ENCODE data around the gene WWOX.

Gene WWOX

GRCh38 chr16:78789561-78789960 is 690.1 kb downstream of the WWOX start:
- no peaks in the 10 kb centered on the region for H3K27me3 ChIP-seq (ENCODE audit: insufficient read depth, low read length)
- no peak overlapping the region for H2AFZ ChIP-seq (ENCODE audit: low read depth, low read length)
- no peaks in the 10 kb centered on the region for H3K4me1 ChIP-seq (ENCODE audit: insufficient read depth, low read length)
- H3K9me3 ChIP-seq (ENCODE audit: low read length): no peaks in the 10 kb centered on the region
- no peak overlapping the region for H3K4me3 ChIP-seq (ENCODE audit: low read length)
- H3K36me3 ChIP-seq (ENCODE audit: insufficient read depth, low read length): no peaks in the 10 kb centered on the region

GRCh38 chr16:78791011-78791410 is 691.6 kb downstream of the WWOX start:
- Histone ChIP-seq H3K9me3 (ENCODE audit: low read length) (no peaks in the 10 kb centered on the region), H3K4me3 (ENCODE audit: low read length) (no peak overlapping the region), H2AFZ (ENCODE audit: low read depth, low read length) (no peak overlapping the region), H3K27me3 (ENCODE audit: insufficient read depth, low read length) (no peaks in the 10 kb centered on the region), H3K4me1 (ENCODE audit: insufficient read depth, low read length) (no peaks in the 10 kb centered on the region), H3K36me3 (ENCODE audit: insufficient read depth, low read length) (no peaks in the 10 kb centered on the region)

- Histone ChIP-seq H3K4me3 (ENCODE audit: low read length) (no peak overlapping the region), H2AFZ (ENCODE audit: low read depth, low read length) (no peak overlapping the region), H3K27me3 (ENCODE audit: insufficient read depth, low read length) (no peaks in the 10 kb centered on the region), H3K36me3 (ENCODE audit: insufficient read depth, low read length) (no peaks in the 10 kb centered on the region), H3K4me1 (ENCODE audit: insufficient read depth, low read length) (no peaks in the 10 kb centered on the region), H3K9me3 (ENCODE audit: low read length) (no peaks in the 10 kb centered on the region)
Measured at GRCh38 chr16:78791926-78792325, 692.5 kb downstream of the WWOX start.

- no peaks in the 10 kb centered on the region for H3K36me3 ChIP-seq (ENCODE audit: insufficient read depth, low read length)
- no peak overlapping the region for H3K4me3 ChIP-seq (ENCODE audit: low read length)
- no peaks in the 10 kb centered on the region for H3K9me3 ChIP-seq (ENCODE audit: low read length)
- peaks cover 2% of the 10 kb centered on the region for H3K4me1 ChIP-seq (ENCODE audit: insufficient read depth, low read length)
- no peak overlapping the region for H2AFZ ChIP-seq (ENCODE audit: low read depth, low read length)
- H3K27me3 ChIP-seq (ENCODE audit: insufficient read depth, low read length): no peaks in the 10 kb centered on the region
Measured at GRCh38 chr16:78792952-78793351, 693.5 kb downstream of the WWOX start.

GRCh38 chr16:78794581-78795250 is 695.3 kb downstream of the WWOX start:
- H3K9me3 ChIP-seq (ENCODE audit: low read length): no peaks in the 10 kb centered on the region
- peaks cover 14% of the 10 kb centered on the region for H3K4me1 ChIP-seq (ENCODE audit: insufficient read depth, low read length)
- no peak overlapping the region for H2AFZ ChIP-seq (ENCODE audit: low read depth, low read length)
- no peaks in the 10 kb centered on the region for H3K27me3 ChIP-seq (ENCODE audit: insufficient read depth, low read length)
- H3K4me3 ChIP-seq (ENCODE audit: low read length): no peak overlapping the region
- no peaks in the 10 kb centered on the region for H3K36me3 ChIP-seq (ENCODE audit: insufficient read depth, low read length)

GRCh38 chr16:78795433-78795832 is 696.0 kb downstream of the WWOX start:
- Histone ChIP-seq H3K36me3 (ENCODE audit: insufficient read depth, low read length) (no peaks in the 10 kb centered on the region), H3K4me1 (ENCODE audit: insufficient read depth, low read length) (peaks cover 14% of the 10 kb centered on the region), H3K9me3 (ENCODE audit: low read length) (no peaks in the 10 kb centered on the region), H3K27me3 (ENCODE audit: insufficient read depth, low read length) (no peaks in the 10 kb centered on the region), H2AFZ (ENCODE audit: low read depth, low read length) (no peak overlapping the region), H3K4me3 (ENCODE audit: low read length) (no peak overlapping the region)

- H3K9me3 ChIP-seq (ENCODE audit: low read length): no peaks in the 10 kb centered on the region
- H3K4me3 ChIP-seq (ENCODE audit: low read length): peak overlapping the region; percentile 24
- peaks cover 14% of the 10 kb centered on the region for H3K4me1 ChIP-seq (ENCODE audit: insufficient read depth, low read length)
Measured at GRCh38 chr16:78796221-78796866, 696.9 kb downstream of the WWOX start.

GRCh38 chr16:78799429-78799828 is 700.0 kb downstream of the WWOX start:
- H3K27me3 ChIP-seq (ENCODE audit: insufficient read depth, low read length): no peaks in the 10 kb centered on the region
- H3K36me3 ChIP-seq (ENCODE audit: insufficient read depth, low read length): no peaks in the 10 kb centered on the region
- H3K4me1 ChIP-seq (ENCODE audit: insufficient read depth, low read length): peaks cover 14% of the 10 kb centered on the region
- no peak overlapping the region for H2AFZ ChIP-seq (ENCODE audit: low read depth, low read length)
- no peak overlapping the region for H3K4me3 ChIP-seq (ENCODE audit: low read length)
- no peaks in the 10 kb centered on the region for H3K9me3 ChIP-seq (ENCODE audit: low read length)

More at GRCh38 chr16:78796221-78796866, 696.9 kb downstream of the WWOX start:
- no peaks in the 10 kb centered on the region for H3K27me3 ChIP-seq (ENCODE audit: insufficient read depth, low read length)
- no peak overlapping the region for H2AFZ ChIP-seq (ENCODE audit: low read depth, low read length)
- H3K36me3 ChIP-seq (ENCODE audit: insufficient read depth, low read length): no peaks in the 10 kb centered on the region

GRCh38 chr16:78800523-78800922 is 701.1 kb downstream of the WWOX start:
- no peaks in the 10 kb centered on the region for H3K27me3 ChIP-seq (ENCODE audit: insufficient read depth, low read length)
- H3K36me3 ChIP-seq (ENCODE audit: insufficient read depth, low read length): no peaks in the 10 kb centered on the region
- peaks cover 14% of the 10 kb centered on the region for H3K4me1 ChIP-seq (ENCODE audit: insufficient read depth, low read length)
- H3K9me3 ChIP-seq (ENCODE audit: low read length): no peaks in the 10 kb centered on the region
- no peak overlapping the region for H3K4me3 ChIP-seq (ENCODE audit: low read length)
- no peak overlapping the region for H2AFZ ChIP-seq (ENCODE audit: low read depth, low read length)

- no peak overlapping the region for H3K4me3 ChIP-seq (ENCODE audit: low read length)
- H3K36me3 ChIP-seq (ENCODE audit: insufficient read depth, low read length): no peaks in the 10 kb centered on the region
- H3K4me1 ChIP-seq (ENCODE audit: insufficient read depth, low read length): peaks cover 5% of the 10 kb centered on the region
- peaks cover 4% of the 10 kb centered on the region for H3K9me3 ChIP-seq (ENCODE audit: low read length)
- H3K27me3 ChIP-seq (ENCODE audit: insufficient read depth, low read length): no peaks in the 10 kb centered on the region
- no peak overlapping the region for H2AFZ ChIP-seq (ENCODE audit: low read depth, low read length)
Measured at GRCh38 chr16:78804058-78804735, 704.7 kb downstream of the WWOX start.

GRCh38 chr16:78805556-78805955 is 706.1 kb downstream of the WWOX start:
- Histone ChIP-seq H2AFZ (ENCODE audit: low read depth, low read length) (no peak overlapping the region), H3K9me3 (ENCODE audit: low read length) (peaks cover 4% of the 10 kb centered on the region), H3K4me3 (ENCODE audit: low read length) (no peak overlapping the region), H3K4me1 (ENCODE audit: insufficient read depth, low read length) (peaks cover 8% of the 10 kb centered on the region), H3K27me3 (ENCODE audit: insufficient read depth, low read length) (no peaks in the 10 kb centered on the region), H3K36me3 (ENCODE audit: insufficient read depth, low read length) (no peaks in the 10 kb centered on the region)

GRCh38 chr16:78811247-78811646 is 711.8 kb downstream of the WWOX start:
- Histone ChIP-seq H2AFZ (ENCODE audit: low read depth, low read length) (no peak overlapping the region), H3K36me3 (ENCODE audit: insufficient read depth, low read length) (no peaks in the 10 kb centered on the region), H3K4me3 (ENCODE audit: low read length) (no peak overlapping the region), H3K4me1 (ENCODE audit: insufficient read depth, low read length) (peaks cover 17% of the 10 kb centered on the region), H3K27me3 (ENCODE audit: insufficient read depth, low read length) (no peaks in the 10 kb centered on the region), H3K9me3 (ENCODE audit: low read length) (peaks cover 4% of the 10 kb centered on the region)

- Histone ChIP-seq H3K36me3 (ENCODE audit: insufficient read depth, low read length) (no peaks in the 10 kb centered on the region), H3K9me3 (ENCODE audit: low read length) (no peaks in the 10 kb centered on the region), H3K4me3 (ENCODE audit: low read length) (no peak overlapping the region), H2AFZ (ENCODE audit: low read depth, low read length) (no peak overlapping the region), H3K27me3 (ENCODE audit: insufficient read depth, low read length) (no peaks in the 10 kb centered on the region), H3K4me1 (ENCODE audit: insufficient read depth, low read length) (peaks cover 20% of the 10 kb centered on the region)
Measured at GRCh38 chr16:78812582-78812981, 713.1 kb downstream of the WWOX start.
